Stimulated activated naive CD8-positive, alpha-beta T cell treated with anti-CD3 and anti-CD28 coated beads, Interleukin-15, Interleukin-2, amounts not matched to agents 100 U/mL and 50 U/mL, for 24 hours (primary cell): ENCODE measurements around the gene TXNRD3.
"Not testable (repeated sequence)": the region's sequence is repeated elsewhere in the genome, so short reads cannot be mapped to it uniquely, and the experiment has no call there.

Source experiments
- ATAC-seq: fragments of 150-1000 bp; cut with Tn5 transposase; one replicate; pipeline ENCODE4 v1.10.0; 2021
- DNase-seq: peaks from one replicate; pipeline ENCODE4 v3.0.0; 2021

TXNRD3 gene

GRCh38 chr3:126595479-126595878 lies 59.4 kb downstream of the TXNRD3 start:
- DNase-seq, ATAC-seq: not testable (repeated sequence)

- not testable (repeated sequence) for ATAC-seq, DNase-seq
Measured at GRCh38 chr3:126591515-126591914, 63.4 kb downstream of the TXNRD3 start.

- ATAC-seq (no peak), DNase-seq (no peak)
Measured at GRCh38 chr3:126582311-126582710, 72.6 kb downstream of the TXNRD3 start.

GRCh38 chr3:126581569-126581968 lies 73.4 kb downstream of the TXNRD3 start:
- DNase-seq (no peak), ATAC-seq (no peak)

GRCh38 chr3:126580746-126581145 lies 74.2 kb downstream of the TXNRD3 start:
- DNase-seq (no peak), ATAC-seq (no peak)

GRCh38 chr3:126578702-126579101 lies 76.2 kb downstream of the TXNRD3 start:
- ATAC-seq (no peak), DNase-seq (no peak)

GRCh38 chr3:126577261-126577660 lies 77.7 kb downstream of the TXNRD3 start:
- DNase-seq (no peak), ATAC-seq (no peak)

- no peak for ATAC-seq
- no peak for DNase-seq
Measured at GRCh38 chr3:126573492-126574117, 81.3 kb downstream of the TXNRD3 start.

GRCh38 chr3:126571078-126571477 lies 83.8 kb downstream of the TXNRD3 start:
- ATAC-seq (no peak), DNase-seq (no peak)

GRCh38 chr3:126570103-126570541 lies 84.8 kb downstream of the TXNRD3 start:
- no peak for DNase-seq
- no peak for ATAC-seq

GRCh38 chr3:126569390-126569975 lies 85.4 kb downstream of the TXNRD3 start:
- ATAC-seq (no peak), DNase-seq (no peak)

- DNase-seq (no peak), ATAC-seq (no peak)
Measured at GRCh38 chr3:126568776-126569342, 86.1 kb downstream of the TXNRD3 start.

- ATAC-seq (no peak), DNase-seq (no peak)
Measured at GRCh38 chr3:126567696-126568438, 87.1 kb downstream of the TXNRD3 start.

- no peak for DNase-seq
- no peak for ATAC-seq
Measured at GRCh38 chr3:126562737-126563276, 92.1 kb downstream of the TXNRD3 start.

GRCh38 chr3:126558336-126559071 lies 96.4 kb downstream of the TXNRD3 start, which contains the start of gene C3orf22:
Gene C3orf22, minus strand, starts transcription at chr3:126558932. Its CDS starts 5,542 bp downstream, at chr3:126553390.
- DNase-seq (no peak), ATAC-seq (no peak)

- ATAC-seq (no peak), DNase-seq (no peak)
Measured at GRCh38 chr3:126557761-126558160, 97.2 kb downstream of the TXNRD3 start.

- no peak for DNase-seq
- ATAC-seq = no peak
Measured at GRCh38 chr3:126557415-126557745, 97.5 kb downstream of the TXNRD3 start.
